IMR-90 (cell line): ENCODE measurements around the gene DYNAP. TPM values are rescaled to one million over a fixed set of nuclear protein-coding genes. Genes with fewer than 3 reads are reported as not detected.

Experiments used
- ATAC-seq: fragments of 200-7000 bp; cut with Tn5 transposase; 2 replicates; pipeline ENCODE4 v1.9.1; 2020; ENCODE audit warnings: low read depth, mild to moderate bottlenecking, moderate library complexity
- BruUV-seq: library from RNA; stranded (reverse); fragments of 400-500 nt; replicated peaks from 2 replicates; lab custom pipeline; 2021; lab: Mats Ljungman, UMichigan
- CTCF ChIA-PET: fragments of 300-600 bp; formaldehyde crosslinking; extraction: SDS; loops from one replicate; lab custom pipeline; 2021; ENCODE audit warnings: antibody characterized with exemption; lab: Yijun Ruan, JAX
- POLR2A ChIA-PET: fragments of 300-600 bp; sonication (Branson Sonifier 250); formaldehyde crosslinking; loops from one replicate; lab custom pipeline; 2022; ENCODE audit warnings: antibody characterized with exemption; ENCODE audit not compliant: unreplicated experiment; lab: Charles Lee
- DNase-seq: peaks from one replicate; pipeline ENCODE4 v3.0.0; 2013
- H2AFZ ChIP-seq: replicated peaks from 2 replicates; pipeline ENCODE3; 2013; ENCODE audit warnings: low read length, mild to moderate bottlenecking; ENCODE audit not compliant: poor library complexity
- H2AK5ac ChIP-seq: 2 replicates; pipeline ENCODE4 v1.6.1; 2013; ENCODE audit warnings: low read depth, low read length, inconsistent platforms
- H2AK9ac ChIP-seq: replicated peaks from 2 replicates; pipeline ENCODE3; 2013; ENCODE audit warnings: mild to moderate bottlenecking, low read depth, low read length, moderate library complexity; ENCODE audit not compliant: poor library complexity
- H2BK120ac ChIP-seq: 2 replicates; pipeline ENCODE4 v1.6.1; 2013; ENCODE audit warnings: low read depth, low read length, inconsistent platforms
- H2BK15ac ChIP-seq: 3 replicates; pipeline ENCODE4 v1.6.1; 2013; ENCODE audit warnings: low read depth, low read length, inconsistent platforms
- H2BK20ac ChIP-seq: 2 replicates; pipeline ENCODE4 v1.6.1; 2013; ENCODE audit warnings: low read depth, mild to moderate bottlenecking, inconsistent platforms, low read length, moderate library complexity
- H2BK5ac ChIP-seq: 2 replicates; pipeline ENCODE4 v1.6.1; 2013; ENCODE audit warnings: mild to moderate bottlenecking, low read depth, low read length, inconsistent platforms; ENCODE audit not compliant: poor library complexity, severe bottlenecking
- H3K14ac ChIP-seq: replicated peaks from 2 replicates; pipeline ENCODE4 v1.6.1; 2013; ENCODE audit warnings: low read depth, low read length, inconsistent platforms
- H3K18ac ChIP-seq: 2 replicates; pipeline ENCODE4 v1.6.1; 2013; ENCODE audit warnings: low read depth, low read length, control low read depth
- H3K23ac ChIP-seq: 2 replicates; pipeline ENCODE4 v1.6.1; 2013; ENCODE audit warnings: low read depth, low read length, inconsistent platforms
- H3K27ac ChIP-seq: 2 replicates; pipeline ENCODE4 v1.5.1; 2013; ENCODE audit warnings: mild to moderate bottlenecking, control low read depth, low read length; ENCODE audit not compliant: insufficient read depth
- H3K27me3 ChIP-seq: 2 replicates; pipeline ENCODE4 v1.6.1; 2013; ENCODE audit warnings: low read length; ENCODE audit not compliant: control insufficient read depth, insufficient read depth
- H3K36me3 ChIP-seq: 2 replicates; pipeline ENCODE4 v1.6.1; 2013; ENCODE audit warnings: low read length, mixed read lengths; ENCODE audit not compliant: control insufficient read depth, insufficient read depth
- H3K4ac ChIP-seq: 2 replicates; pipeline ENCODE4 v1.6.1; 2013; ENCODE audit warnings: low read depth, low read length, inconsistent platforms
- H3K4me1 ChIP-seq: 2 replicates; pipeline ENCODE4 v1.6.1; 2013; ENCODE audit warnings: low read length, mixed read lengths; ENCODE audit not compliant: control insufficient read depth, insufficient read depth
- H3K4me2 ChIP-seq: 2 replicates; pipeline ENCODE4 v1.6.1; 2013; ENCODE audit warnings: low read depth, mild to moderate bottlenecking, control low read depth, low read length, moderate library complexity
- H3K4me3 ChIP-seq: 2 replicates; pipeline ENCODE4 v1.5.1; 2013; ENCODE audit warnings: low read depth, mild to moderate bottlenecking, control low read depth, low read length, moderate library complexity; ENCODE audit not compliant: insufficient read depth
- H3K56ac ChIP-seq: 2 replicates; pipeline ENCODE4 v1.6.1; 2013; ENCODE audit warnings: low read length, inconsistent platforms; ENCODE audit not compliant: insufficient read depth; ENCODE audit errors: extremely low read depth
- H3K79me1 ChIP-seq, 2 experiments: 2 replicates each; pipeline ENCODE4 v1.6.1; 2013; ENCODE audit warnings: low read length in 2 of 2, inconsistent platforms in 1 of 2, low read depth in 1 of 2
- H3K9ac ChIP-seq: 2 replicates; pipeline ENCODE4 v1.6.1; 2013; ENCODE audit warnings: low read depth, low read length, control low read depth
- H3K9me1 ChIP-seq: 2 replicates; pipeline ENCODE4 v1.6.1; 2013; ENCODE audit warnings: low read length, inconsistent platforms; ENCODE audit not compliant: insufficient read depth
- H3K9me3 ChIP-seq: 2 replicates; pipeline ENCODE4 v1.6.1; 2013; ENCODE audit warnings: low read length; ENCODE audit not compliant: control insufficient read depth, insufficient read depth
- H4K20me1 ChIP-seq: 2 replicates; pipeline ENCODE4 v1.6.1; 2013; ENCODE audit warnings: low read length, inconsistent platforms; ENCODE audit not compliant: insufficient read depth
- H4K5ac ChIP-seq: 2 replicates; pipeline ENCODE4 v1.6.1; 2013; ENCODE audit warnings: mild to moderate bottlenecking, low read depth, low read length, control low read depth
- H4K8ac ChIP-seq, 2 experiments: 2 replicates each; pipeline ENCODE4 v1.6.1; 2013; ENCODE audit warnings: low read depth in 2 of 2, low read length in 2 of 2, control low read depth in 1 of 2, inconsistent platforms in 1 of 2
- H4K91ac ChIP-seq: 2 replicates; pipeline ENCODE4 v1.6.1; 2013; ENCODE audit warnings: low read depth, low read length, inconsistent platforms; ENCODE audit not compliant: insufficient read depth
- CEBPB ChIP-seq: IDR thresholded peaks from 2 replicates; pipeline ENCODE4 v1.6.1; 2012; ENCODE audit warnings: low read depth, low read length, improper control_type of control experiment
- MAZ ChIP-seq: IDR thresholded peaks from 2 replicates; pipeline ENCODE4 v1.6.1; 2012; ENCODE audit warnings: low read depth, mild to moderate bottlenecking, low read length, improper control_type of control experiment, moderate library complexity, borderline replicate concordance
- NFE2L2 ChIP-seq: fragments of 150-350 bp; IDR thresholded peaks from 2 replicates; pipeline ENCODE4 v1.6.1; 2016; ENCODE audit warnings: low read depth, mild to moderate bottlenecking, low read length
- RCOR1 ChIP-seq: IDR thresholded peaks from 2 replicates; pipeline ENCODE4 v1.6.1; 2012; ENCODE audit warnings: mild to moderate bottlenecking, low read length, improper control_type of control experiment; ENCODE audit not compliant: insufficient replicate concordance
- RFX5 ChIP-seq: IDR thresholded peaks from 2 replicates; pipeline ENCODE4 v1.8.0; 2012; ENCODE audit warnings: low read depth, mild to moderate bottlenecking, low read length, moderate library complexity
- WGBS, 2 experiments: methylation state at CpG; one replicate each; pipeline versions ENCODE4 v1.1.5 to v1.1.7; 2013; ENCODE audit warnings: missing lambda C conversion rate in 2 of 2; ENCODE audit not compliant: insufficient read length in 1 of 2; ENCODE audit errors: extremely low coverage in 2 of 2; 5-methylcytosine and 5-hydroxymethylcytosine counted together
- dilution Hi-C: fragments of 300-500 bp; cut with HindIII; formaldehyde crosslinking; loops from one replicate; pipeline ENCODE4 v1.14.3; 2018; ENCODE audit warnings: low sequenced_read_pairs; ENCODE audit not compliant: unreplicated experiment
- in situ Hi-C: fragments of 300-500 bp; cut with MboI; formaldehyde crosslinking; loops from 3 replicates; pipeline ENCODE4 v1.14.3; 2019; ENCODE audit warnings: low sequenced_read_pairs, inconsistent platforms, mixed read lengths
- intact Hi-C: fragments of 100-400 bp; cut with micrococcal nuclease; formaldehyde crosslinking; loops from 2 replicates; pipeline ENCODE4 v1.10.0; 2022
- polyA plus RNA-seq, 3 experiments: library from polyadenylated mRNA; depleted of rRNA; stranded (reverse); fragments of >200 nt; gene quantifications; 2 replicates each; pipeline ENCODE4 v1.2.3, GENCODE V29; 2012; ENCODE audit warnings: low replicate concordance in 1 of 3
- total RNA-seq: library from RNA; depleted of rRNA; stranded (reverse); fragments of >200 nt; gene quantifications from 2 replicates; pipeline ENCODE4 v1.2.3, GENCODE V29; 2012

DYNAP gene
- total and polyA plus RNA-seq, 2 of the 4 experiments (the other 2 are of a cell fraction), result not detected

- no peak overlapping the region for H2AFZ ChIP-seq
- H3K9me3 ChIP-seq, result no peaks in the 10 kb centered on the region
- H3K4me2 ChIP-seq, result no peak overlapping the region
- TF ChIP-seq NFE2L2 (no peak), CEBPB (no peak), RFX5 (no peak), RCOR1 (no peak), MAZ (no peak)
- no peak overlapping the region for H4K8ac ChIP-seq
- no peak overlapping the region for H3K27ac ChIP-seq
- H3K56ac ChIP-seq, result no peak overlapping the region
- no peak overlapping the region for H3K4ac ChIP-seq
- no peak overlapping the region for H2BK5ac ChIP-seq
- H3K79me1 ChIP-seq, result no peaks in the 10 kb centered on the region
- no peak overlapping the region for H2AK9ac ChIP-seq
- no peak overlapping the region for H2BK15ac ChIP-seq
- no peak overlapping the region for H2AK5ac ChIP-seq
- H3K4me1 ChIP-seq, result no peaks in the 10 kb centered on the region
- DNase-seq, result no peak
- no peaks in the 10 kb centered on the region for H3K9me1 ChIP-seq
- no peak overlapping the region for H2BK120ac ChIP-seq
- no peak overlapping the region for H4K91ac ChIP-seq
- no peaks in the 10 kb centered on the region for H4K20me1 ChIP-seq
- no peak overlapping the region for H2BK20ac ChIP-seq
- no peak overlapping the region for H4K5ac ChIP-seq
- CTCF ChIA-PET, result interaction anchor here (0.7 kb wide), 1 partner anchor 88 kb away, joined by 3 read pairs; no protein-coding TSS in a partner anchor
- H3K27me3 ChIP-seq, result no peaks in the 10 kb centered on the region
- intact Hi-C loops, result no loop called here
- no peak overlapping the region for H3K9ac ChIP-seq
- in situ Hi-C loops, result loop anchor here (25.0 kb wide), 1 partner anchor 431 kb away; no protein-coding TSS in a partner anchor
- H3K18ac ChIP-seq, result no peak overlapping the region
- dilution Hi-C loops, result no loop called here
- no CpG with 5 or more reads among the region's 1 CpG for WGBS, 2 experiments
- BruUV-seq, result no TSS peak
- POLR2A ChIA-PET, result no interaction called here
- H3K36me3 ChIP-seq, result no peaks in the 10 kb centered on the region
- H3K23ac ChIP-seq, result no peak overlapping the region
- H3K4me3 ChIP-seq, result no peak overlapping the region
- H3K14ac ChIP-seq, result no peak overlapping the region
- ATAC-seq, result no peak
Measured at GRCh38 chr18:54555996-54556395, 35.0 kb upstream of the DYNAP start.
